Fibroblast of the conjunctiva (primary cell): ENCODE data around the gene NRXN3.

Experiments
- DNase-seq: peaks from one replicate; pipeline ENCODE4 v3.0.0-alpha.2; 2010; ENCODE audit warnings: low read depth

Gene NRXN3

GRCh38 chr14:79137045-79137430 is 966.9 kb downstream of the NRXN3 start:
- DNase-seq = no peak

- no peak for DNase-seq
Observed at GRCh38 chr14:79137836-79138235, 967.7 kb downstream of the NRXN3 start.

- no peak for DNase-seq
Observed at GRCh38 chr14:79144896-79145295, 974.7 kb downstream of the NRXN3 start.

- DNase-seq = no peak
Observed at GRCh38 chr14:79150226-79150625, 980.1 kb downstream of the NRXN3 start.

- DNase-seq = no peak
Observed at GRCh38 chr14:79157369-79157768, 987.2 kb downstream of the NRXN3 start.

GRCh38 chr14:79161571-79161970 is 991.4 kb downstream of the NRXN3 start:
- no peak for DNase-seq

GRCh38 chr14:79162833-79163232 is 992.7 kb downstream of the NRXN3 start:
- no peak for DNase-seq

- DNase-seq = no peak
Observed at GRCh38 chr14:79165471-79166090, 995.4 kb downstream of the NRXN3 start.

- no peak for DNase-seq
Observed at GRCh38 chr14:79166171-79166570, 996.0 kb downstream of the NRXN3 start.

GRCh38 chr14:79167957-79168356 is 997.8 kb downstream of the NRXN3 start:
- no peak for DNase-seq

- no peak for DNase-seq
Observed at GRCh38 chr14:79175671-79176070, 1005.5 kb downstream of the NRXN3 start.

GRCh38 chr14:79177106-79177505 is 1006.9 kb downstream of the NRXN3 start:
- no peak for DNase-seq

GRCh38 chr14:79178719-79179118 is 1008.5 kb downstream of the NRXN3 start:
- no peak for DNase-seq

GRCh38 chr14:79179985-79180384 is 1009.8 kb downstream of the NRXN3 start:
- DNase-seq = no peak

- DNase-seq = no peak
Observed at GRCh38 chr14:79180656-79181055, 1010.5 kb downstream of the NRXN3 start.

GRCh38 chr14:79186523-79186922 is 1016.4 kb downstream of the NRXN3 start:
- DNase-seq = no peak

GRCh38 chr14:79193689-79194477 is 1023.7 kb downstream of the NRXN3 start:
- no peak for DNase-seq

GRCh38 chr14:79196216-79196615 is 1026.0 kb downstream of the NRXN3 start:
- DNase-seq = no peak

- DNase-seq = no peak
Observed at GRCh38 chr14:79197516-79197915, 1027.3 kb downstream of the NRXN3 start.

GRCh38 chr14:79199217-79199616 is 1029.0 kb downstream of the NRXN3 start:
- no peak for DNase-seq

- DNase-seq = no peak
Observed at GRCh38 chr14:79201564-79202207, 1031.5 kb downstream of the NRXN3 start.

- DNase-seq = no peak
Observed at GRCh38 chr14:79204591-79204990, 1034.4 kb downstream of the NRXN3 start.

- no peak for DNase-seq
Observed at GRCh38 chr14:79209418-79209817, 1039.2 kb downstream of the NRXN3 start.
